Upper lobe of left lung (tissue), 6 donors: ENCODE results near the gene YKT6. TPM values are rescaled to one million over a fixed set of nuclear protein-coding genes. Genes with fewer than 3 reads are reported as not detected.

Experiments
- ATAC-seq, 2 donors: fragments of 200-7000 bp; cut with Tn5 transposase; one replicate each; pipeline ENCODE4 v1.9.1; 2022; ENCODE audit warnings: mild to moderate bottlenecking in 2 of 2, moderate library complexity in 2 of 2; ENCODE audit not compliant: low FRiP score in 2 of 2
- DNase-seq, 2 donors: peaks; one replicate each; pipeline ENCODE4 v3.0.0-alpha.2; 2019 to 2020
- H3K27ac ChIP-seq, 4 donors: fragments of 200-600 bp; sonication (generic); one replicate each; pipeline ENCODE4 v1.5.1; 2016 to 2019
- H3K27me3 ChIP-seq, 4 donors: fragments of 200-600 bp; sonication (generic); one replicate each; pipeline ENCODE4 v1.5.1; 2017 to 2019
- H3K36me3 ChIP-seq, 4 donors: fragments of 200-600 bp; sonication (generic); one replicate each; pipeline ENCODE4 v1.5.1; 2016 to 2019
- H3K4me1 ChIP-seq, 4 donors: fragments of 200-600 bp; sonication (generic); one replicate each; pipeline ENCODE4 v1.5.1; 2018 to 2019
- H3K4me3 ChIP-seq, 4 donors: fragments of 200-600 bp; sonication (generic); one replicate each; pipeline ENCODE4 v1.5.1; 2017 to 2019; ENCODE audit warnings: mild to moderate bottlenecking in 2 of 4, moderate library complexity in 1 of 4
- H3K9me3 ChIP-seq, 4 donors: fragments of 200-600 bp; sonication (generic); one replicate each; pipeline ENCODE4 v1.5.1; 2018 to 2019
- EP300 ChIP-seq, 4 donors: sonication (generic); formaldehyde crosslinking; IDR thresholded peaks; one replicate each; pipeline ENCODE4 v1.5.1; 2017; ENCODE audit warnings: antibody characterized with exemption in 4 of 4, control low read depth in 2 of 4
- POLR2A ChIP-seq, 4 donors: fragments of 450-650 bp; IDR thresholded peaks; one replicate each; pipeline ENCODE4 v1.5.1; 2016 to 2017; ENCODE audit warnings: antibody characterized with exemption in 4 of 4, mild to moderate bottlenecking in 2 of 4
- POLR2AphosphoS5 ChIP-seq, 2 donors: sonication (generic); formaldehyde crosslinking; IDR thresholded peaks; one replicate each; pipeline ENCODE4 v1.5.1; 2017; ENCODE audit warnings: antibody characterized with exemption in 2 of 2
- WGBS, 2 donors: methylation state at CpG; one replicate each; pipeline ENCODE4 v1.1.5; 2017 to 2018; 5-methylcytosine and 5-hydroxymethylcytosine counted together
- total RNA-seq, 6 donors: library from RNA; depleted of rRNA in 4 of 6; stranded (reverse); fragments of >200 nt in 4 of 6; gene quantifications; one replicate each; pipeline versions ENCODE4 v1.1.0 to v1.2.1, GENCODE V29; 2016 to 2021
- TF ChIP-seq, protein P1 (sequence below), 6 experiments: fragments of 450-650 bp in 4 of 6; fragments of 200-600 bp in 2 of 6; sonication (generic) in 2 of 6; IDR thresholded peaks; one replicate each; pipeline ENCODE4 v1.5.1; 2016 to 2019; ENCODE audit warnings: antibody characterized with exemption in 6 of 6
- donor health status: DM: no; HTN: no; CAD: no; lungs with moderate emphysema.
- donor health status: DM: no; HTN: yes; CAD: no; lungs with severe emphysema.

Gene YKT6
- total RNA-seq, 6 donors from 2014 or later = 29.3 to 70.2 (median 53.1) TPM

DNA sequence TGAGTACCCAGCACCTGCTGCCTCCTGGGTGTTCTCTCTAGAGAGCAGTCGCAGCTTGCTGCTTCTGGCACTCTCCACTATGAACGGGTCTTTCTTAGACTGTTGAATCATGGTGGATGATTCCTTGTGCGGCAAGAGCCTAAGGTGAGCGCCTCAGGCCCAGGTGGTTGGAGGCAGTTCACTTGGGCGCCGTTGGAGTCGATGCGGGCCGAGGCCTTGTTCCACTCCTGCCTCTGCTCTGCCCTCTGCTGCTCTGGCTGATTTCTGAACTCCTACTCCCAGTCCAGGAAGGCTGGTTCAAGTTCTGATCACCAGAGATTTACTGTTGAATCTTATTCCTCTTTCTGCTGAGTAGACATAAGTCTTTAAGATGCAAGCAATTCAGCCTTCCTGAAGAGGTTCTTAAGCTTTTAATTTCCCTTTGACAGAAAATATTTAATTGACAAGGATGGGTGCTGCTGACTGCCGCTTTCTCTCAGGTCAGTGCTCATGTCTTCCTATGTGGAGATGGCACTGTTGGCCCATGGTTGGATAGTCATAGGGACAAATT lies 10.4 kb downstream of the YKT6 start:
- no peak overlapping the region for H3K27ac ChIP-seq
- no peak overlapping the region for H3K4me3 ChIP-seq
- 95 to 100% methylated on average over 2 to 10 of the region's 10 CpGs for WGBS, 2 donors
- no peaks in the 10 kb centered on the region for H3K4me1 ChIP-seq
- ATAC-seq = no peak
- no peaks in the 10 kb centered on the region for H3K27me3 ChIP-seq
- no peak for TF ChIP-seq EP300 (IDR thresholded peaks at IDR 0.05)
- TF ChIP-seq, protein P1, sequence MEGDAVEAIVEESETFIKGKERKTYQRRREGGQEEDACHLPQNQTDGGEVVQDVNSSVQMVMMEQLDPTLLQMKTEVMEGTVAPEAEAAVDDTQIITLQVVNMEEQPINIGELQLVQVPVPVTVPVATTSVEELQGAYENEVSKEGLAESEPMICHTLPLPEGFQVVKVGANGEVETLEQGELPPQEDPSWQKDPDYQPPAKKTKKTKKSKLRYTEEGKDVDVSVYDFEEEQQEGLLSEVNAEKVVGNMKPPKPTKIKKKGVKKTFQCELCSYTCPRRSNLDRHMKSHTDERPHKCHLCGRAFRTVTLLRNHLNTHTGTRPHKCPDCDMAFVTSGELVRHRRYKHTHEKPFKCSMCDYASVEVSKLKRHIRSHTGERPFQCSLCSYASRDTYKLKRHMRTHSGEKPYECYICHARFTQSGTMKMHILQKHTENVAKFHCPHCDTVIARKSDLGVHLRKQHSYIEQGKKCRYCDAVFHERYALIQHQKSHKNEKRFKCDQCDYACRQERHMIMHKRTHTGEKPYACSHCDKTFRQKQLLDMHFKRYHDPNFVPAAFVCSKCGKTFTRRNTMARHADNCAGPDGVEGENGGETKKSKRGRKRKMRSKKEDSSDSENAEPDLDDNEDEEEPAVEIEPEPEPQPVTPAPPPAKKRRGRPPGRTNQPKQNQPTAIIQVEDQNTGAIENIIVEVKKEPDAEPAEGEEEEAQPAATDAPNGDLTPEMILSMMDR (IDR thresholded peaks at IDR 0.05) = no peak
- TF ChIP-seq POLR2A (IDR thresholded peaks at IDR 0.05) = no peak
- TF ChIP-seq POLR2AphosphoS5 (IDR thresholded peaks at IDR 0.05) = no peak
- no peaks in the 10 kb centered on the region for H3K9me3 ChIP-seq
- peaks cover 53 to 84% (median 74%) of the 10 kb centered on the region in 4 donors for H3K36me3 ChIP-seq
- peak in 1 of 2 donors; percentile 37 for DNase-seq

GRCh38 chr7:44212018-44212417 lies 11.2 kb downstream of the YKT6 start:
- no peak for ATAC-seq
- Histone ChIP-seq H3K36me3 (peaks cover 47 to 76% (median 66%) of the 10 kb centered on the region in 4 donors), H3K4me1 (no peaks in the 10 kb centered on the region), H3K27ac (no peak overlapping the region), H3K9me3 (no peaks in the 10 kb centered on the region), H3K4me3 (no peak overlapping the region), H3K27me3 (no peaks in the 10 kb centered on the region)
- TF ChIP-seq EP300 (IDR thresholded peaks at IDR 0.05) (no peak), POLR2A (IDR thresholded peaks at IDR 0.05) (no peak), POLR2AphosphoS5 (IDR thresholded peaks at IDR 0.05) (no peak)
- TF ChIP-seq, protein P1 (IDR thresholded peaks at IDR 0.05) = no peak
- no peak for DNase-seq
- 93% methylated on average over 6 of the region's 6 CpGs for WGBS, 2 donors

GRCh38 chr7:44212581-44213184 lies 11.9 kb downstream of the YKT6 start:
- no peak for DNase-seq
- no peak overlapping the region for H3K4me3 ChIP-seq
- H3K36me3 ChIP-seq = peaks cover 40 to 69% (median 60%) of the 10 kb centered on the region in 4 donors
- H3K9me3 ChIP-seq = no peaks in the 10 kb centered on the region
- no peaks in the 10 kb centered on the region for H3K27me3 ChIP-seq
- no peak overlapping the region for H3K27ac ChIP-seq
- 94 to 96% methylated on average over 6 to 7 of the region's 7 CpGs for WGBS, 2 donors
- no peaks in the 10 kb centered on the region for H3K4me1 ChIP-seq
- TF ChIP-seq POLR2A (IDR thresholded peaks at IDR 0.05) (no peak), EP300 (IDR thresholded peaks at IDR 0.05) (no peak), POLR2AphosphoS5 (IDR thresholded peaks at IDR 0.05) (no peak)
- TF ChIP-seq, protein P1 (IDR thresholded peaks at IDR 0.05) = no peak
- ATAC-seq = no peak

- peak in 1 of 2 donors; percentile 42 for DNase-seq
- no peaks in the 10 kb centered on the region for H3K9me3 ChIP-seq
- H3K27me3 ChIP-seq = no peaks in the 10 kb centered on the region
- WGBS, 2 donors = 80 to 100% methylated on average over 1 to 3 of the region's 3 CpGs
- no peak for ATAC-seq
- H3K36me3 ChIP-seq = peaks cover 34 to 62% (median 53%) of the 10 kb centered on the region in 4 donors
- H3K4me1 ChIP-seq = no peaks in the 10 kb centered on the region
- TF ChIP-seq EP300 (IDR thresholded peaks at IDR 0.05) (no peak), POLR2A (IDR thresholded peaks at IDR 0.05) (no peak), POLR2AphosphoS5 (IDR thresholded peaks at IDR 0.05) (no peak)
- TF ChIP-seq, protein P1 (IDR thresholded peaks at IDR 0.05) = no peak
- no peak overlapping the region for H3K4me3 ChIP-seq
- no peak overlapping the region for H3K27ac ChIP-seq
Observed at GRCh38 chr7:44213206-44213876, 12.6 kb downstream of the YKT6 start.
